Lower leg skin (tissue), 3 donors: ENCODE results near the gene ASIC3.

Experiments used
- CTCF ChIP-seq, 3 donors: fragments of 450-650 bp; IDR thresholded peaks; one replicate each; pipeline ENCODE4 v1.5.1; 2016; ENCODE audit warnings: antibody characterized with exemption in 3 of 3, mild to moderate bottlenecking in 3 of 3, moderate library complexity in 2 of 3
- POLR2A ChIP-seq, 2 donors: fragments of 450-650 bp; IDR thresholded peaks; one replicate each; pipeline ENCODE4 v1.6.1; 2016 to 2017; ENCODE audit warnings: antibody characterized with exemption in 2 of 2, mild to moderate bottlenecking in 1 of 2, moderate library complexity in 1 of 2

GRCh38 chr7:151014950-151015349, 33.4 kb upstream of the ASIC3 start:
- no peak for TF ChIP-seq CTCF (IDR thresholded peaks at IDR 0.05)
- TF ChIP-seq POLR2A (IDR thresholded peaks at IDR 0.05): no peak
